ENCODE measurements around the gene IQGAP1.
A peak's percentile ranks its signal among the peaks of the same experiment; 100 is the strongest.

The IQGAP1 gene

DNA sequence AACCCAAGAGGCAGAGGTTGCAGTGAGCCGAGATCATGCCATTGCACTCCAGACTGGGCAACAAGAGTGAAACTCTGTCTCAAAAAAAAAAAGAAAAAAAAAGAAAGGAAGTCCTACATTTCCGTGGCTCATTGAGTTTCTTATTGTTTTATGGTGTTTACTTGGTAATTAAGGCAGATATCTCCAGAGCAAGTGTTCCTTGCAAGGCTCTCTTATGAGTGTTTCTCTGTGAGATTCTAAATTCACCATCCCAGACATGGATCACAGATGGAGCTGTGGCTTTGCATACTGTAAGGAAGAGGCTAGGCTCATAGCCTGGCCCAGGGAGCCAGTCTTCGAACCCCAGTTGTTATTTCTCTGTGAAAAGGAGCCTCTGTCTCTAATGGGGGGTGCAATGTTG, 53.0 kb downstream of the IQGAP1 start:
- DNase-seq (ENCODE audit: low read depth) = no peak

DNA sequence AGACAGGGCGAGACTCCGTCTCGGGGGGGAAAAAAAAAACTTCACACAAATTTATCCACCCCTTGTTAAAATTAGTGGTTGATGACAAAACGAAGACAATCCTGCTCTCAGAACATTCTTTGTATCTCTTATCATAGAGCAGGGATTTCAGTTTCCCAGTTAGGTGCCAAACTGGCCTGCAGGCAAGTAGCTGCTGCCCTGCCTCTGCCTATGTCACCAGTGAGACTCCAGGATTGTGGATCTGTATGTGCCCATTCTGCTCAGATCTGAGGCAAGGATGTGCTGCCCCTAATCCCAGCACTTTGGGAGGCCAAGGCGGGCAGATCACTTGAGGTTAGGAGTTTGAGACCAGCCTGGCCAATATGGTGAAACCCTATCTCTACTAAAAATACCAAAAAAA, 54.4 kb downstream of the IQGAP1 start:
- DNase-seq (ENCODE audit: low read depth) = no peak

DNA sequence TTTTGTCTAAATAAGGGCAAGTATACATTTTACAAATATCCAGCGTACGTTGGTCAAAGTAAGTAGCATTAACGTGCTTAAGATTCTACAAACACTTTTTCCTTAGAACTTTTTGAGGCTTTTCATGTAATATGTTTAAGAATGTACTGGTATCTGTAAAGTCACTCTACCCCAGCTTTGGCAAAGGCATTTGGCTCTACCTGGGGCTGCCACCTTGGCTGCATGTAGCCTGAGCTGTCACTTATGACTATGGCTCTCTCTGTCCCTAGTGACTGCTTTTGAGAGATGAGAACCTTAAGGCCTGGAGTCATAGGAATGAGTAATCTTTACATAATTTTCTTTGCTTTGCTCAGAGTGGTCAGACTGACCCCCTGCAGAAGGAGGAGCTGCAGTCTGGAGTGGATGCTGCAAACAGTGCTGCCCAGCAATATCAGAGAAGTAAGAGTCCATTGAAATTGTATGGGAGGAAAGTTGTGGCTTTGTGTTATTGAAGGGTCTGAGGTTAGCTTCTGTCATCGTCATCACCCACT, 61.2 kb downstream of the IQGAP1 start:
- no peak for DNase-seq (ENCODE audit: low read depth)

DNA sequence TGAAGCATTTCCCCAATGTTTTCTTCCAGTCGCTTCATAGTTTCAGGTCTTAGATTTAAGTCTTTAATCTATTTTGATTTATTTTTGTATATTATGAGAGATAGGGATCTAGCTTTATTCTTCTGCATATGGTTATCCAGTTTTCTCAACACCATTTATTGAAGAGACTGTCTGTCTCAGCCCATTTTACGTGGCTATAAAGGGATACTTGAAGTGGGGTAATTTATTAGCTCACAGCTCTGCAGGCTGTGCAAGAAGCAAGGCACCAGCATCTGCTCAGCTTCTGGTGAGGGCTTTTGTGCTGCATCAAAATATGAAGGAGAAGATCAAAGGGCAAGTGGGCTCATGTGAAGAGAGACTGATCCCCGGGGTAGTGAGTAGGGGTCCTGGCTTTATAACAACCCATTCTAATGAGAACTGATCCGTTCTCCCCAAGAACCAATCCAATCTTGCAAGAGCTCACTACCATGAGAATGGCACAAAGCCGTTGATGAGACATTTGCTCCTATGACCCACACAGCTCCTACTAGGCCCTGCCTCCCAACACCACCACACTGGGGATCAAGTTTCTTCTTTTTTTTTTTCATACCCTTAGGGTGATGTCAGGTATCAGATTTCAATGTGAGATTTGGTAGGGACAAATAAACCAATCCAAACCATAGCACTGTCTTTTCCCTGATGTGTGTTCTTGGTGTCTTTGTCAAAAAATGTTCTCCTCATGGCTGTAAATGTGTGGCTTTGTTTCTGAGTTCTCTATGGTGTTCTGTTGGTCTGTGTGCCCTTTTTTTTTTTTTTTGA, 63.2 kb downstream of the IQGAP1 start:
- DNase-seq (ENCODE audit: low read depth) = peak; percentile 83

DNA sequence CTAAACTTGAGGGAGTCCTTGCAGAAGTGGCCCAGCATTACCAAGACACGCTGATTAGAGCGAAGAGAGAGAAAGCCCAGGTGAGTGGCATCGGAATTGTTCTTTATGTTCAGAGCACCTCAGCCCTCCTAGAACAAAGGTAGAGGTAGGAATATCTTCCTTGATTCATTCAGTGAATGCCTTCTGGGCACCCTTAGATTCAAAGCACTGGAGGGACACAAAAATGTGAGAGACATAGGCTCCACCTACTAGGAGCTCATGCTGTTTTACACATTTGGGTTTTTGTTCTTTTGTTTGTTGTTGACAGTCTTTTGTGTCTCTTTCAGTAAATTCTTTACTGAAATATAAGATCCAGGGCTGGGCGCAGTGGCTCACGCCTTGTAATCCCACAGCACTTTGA, 68.2 kb downstream of the IQGAP1 start:
- no peak for DNase-seq (ENCODE audit: low read depth)

DNA sequence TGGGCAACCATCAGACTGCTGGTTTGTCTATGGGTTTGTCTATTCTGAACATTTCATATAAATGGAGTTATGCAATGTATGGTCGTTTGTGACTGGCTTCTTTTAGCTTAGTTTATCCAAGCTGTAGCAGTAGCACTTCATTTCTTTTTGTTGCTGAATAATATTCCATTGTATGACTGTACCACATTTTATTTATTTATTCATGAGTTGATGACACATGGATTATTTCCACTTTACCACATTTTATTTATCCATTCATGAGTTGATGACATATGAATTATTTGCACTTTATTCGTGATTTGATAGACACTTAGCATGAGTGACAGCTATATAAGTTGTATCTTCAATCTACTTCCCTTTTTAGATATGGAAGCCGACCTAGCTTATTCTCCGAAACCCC, 70.0 kb downstream of the IQGAP1 start:
- no peak for DNase-seq (ENCODE audit: low read depth)

DNA sequence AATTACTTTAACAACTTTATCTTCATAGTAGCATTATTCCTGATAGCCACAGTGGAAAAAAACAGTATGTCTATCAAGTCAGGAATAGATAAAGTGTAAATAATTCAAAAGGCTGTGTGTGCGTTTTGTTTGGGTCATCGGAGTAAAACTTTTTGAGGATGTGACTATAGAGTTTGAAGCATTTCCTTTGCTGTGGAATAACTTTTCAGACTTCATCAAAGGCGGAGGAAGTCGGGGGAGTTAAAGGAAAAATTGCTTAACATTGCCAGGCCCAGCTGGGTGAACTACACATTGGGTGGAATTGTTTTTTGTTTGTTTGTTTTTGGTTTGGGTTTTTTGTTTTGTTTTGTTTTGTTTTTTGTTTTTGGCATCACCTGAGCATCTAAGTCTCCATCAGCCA, 71.3 kb downstream of the IQGAP1 start:
- DNase-seq (ENCODE audit: low read depth) = no peak

DNA sequence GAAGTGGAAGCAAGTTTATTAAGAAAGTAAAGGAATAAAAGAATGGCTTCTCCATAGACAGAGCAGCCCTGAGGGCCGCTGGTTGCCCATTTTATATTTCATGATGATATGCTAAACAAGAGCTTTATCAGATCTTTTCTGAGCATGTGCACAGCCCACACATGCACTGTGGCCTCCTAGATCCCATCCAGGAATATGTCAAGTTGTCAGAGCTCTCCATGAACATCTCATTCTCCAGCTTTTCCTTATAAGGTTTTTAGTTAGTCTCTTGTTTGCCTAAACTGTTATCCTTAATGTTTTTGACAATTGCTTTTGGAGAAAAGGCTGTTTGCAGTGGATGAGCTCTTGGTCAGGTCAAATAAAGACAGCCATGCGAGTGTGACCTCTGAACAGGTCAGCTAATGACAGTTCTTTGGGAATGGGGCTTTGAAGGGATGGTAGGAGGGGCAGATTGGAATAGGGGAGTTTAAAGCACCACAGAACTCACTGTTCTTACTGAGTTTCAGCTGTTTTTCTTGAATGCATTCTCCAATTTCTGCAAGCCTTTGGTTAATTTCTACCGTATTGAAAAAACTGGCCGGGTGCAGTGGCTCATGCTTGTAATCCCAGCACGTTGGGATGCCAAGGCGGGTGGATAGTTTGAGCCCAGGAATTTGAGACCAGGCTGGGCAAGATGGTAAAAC, 72.2 kb downstream of the IQGAP1 start:
- no peak for DNase-seq (ENCODE audit: low read depth)

DNA sequence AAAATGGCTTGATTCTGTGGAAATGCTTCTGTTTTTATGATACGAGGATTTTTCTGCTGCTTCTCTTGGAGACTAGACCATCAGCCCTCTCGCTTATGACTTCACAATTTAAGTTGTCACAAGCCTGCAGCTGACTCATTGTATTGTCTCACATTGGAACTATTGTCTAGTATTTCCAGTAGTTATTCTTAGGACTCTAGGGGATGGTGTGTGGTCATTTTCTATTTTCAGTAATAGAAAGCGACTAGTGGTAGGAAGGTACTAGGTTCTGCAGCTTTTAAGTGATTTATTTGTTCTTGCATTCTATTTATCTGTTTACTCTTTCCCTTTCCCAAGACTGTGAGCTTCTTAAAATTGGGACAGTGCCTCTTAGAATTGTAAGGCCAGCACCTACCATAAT, 75.3 kb downstream of the IQGAP1 start:
- DNase-seq (ENCODE audit: low read depth) = no peak

DNA sequence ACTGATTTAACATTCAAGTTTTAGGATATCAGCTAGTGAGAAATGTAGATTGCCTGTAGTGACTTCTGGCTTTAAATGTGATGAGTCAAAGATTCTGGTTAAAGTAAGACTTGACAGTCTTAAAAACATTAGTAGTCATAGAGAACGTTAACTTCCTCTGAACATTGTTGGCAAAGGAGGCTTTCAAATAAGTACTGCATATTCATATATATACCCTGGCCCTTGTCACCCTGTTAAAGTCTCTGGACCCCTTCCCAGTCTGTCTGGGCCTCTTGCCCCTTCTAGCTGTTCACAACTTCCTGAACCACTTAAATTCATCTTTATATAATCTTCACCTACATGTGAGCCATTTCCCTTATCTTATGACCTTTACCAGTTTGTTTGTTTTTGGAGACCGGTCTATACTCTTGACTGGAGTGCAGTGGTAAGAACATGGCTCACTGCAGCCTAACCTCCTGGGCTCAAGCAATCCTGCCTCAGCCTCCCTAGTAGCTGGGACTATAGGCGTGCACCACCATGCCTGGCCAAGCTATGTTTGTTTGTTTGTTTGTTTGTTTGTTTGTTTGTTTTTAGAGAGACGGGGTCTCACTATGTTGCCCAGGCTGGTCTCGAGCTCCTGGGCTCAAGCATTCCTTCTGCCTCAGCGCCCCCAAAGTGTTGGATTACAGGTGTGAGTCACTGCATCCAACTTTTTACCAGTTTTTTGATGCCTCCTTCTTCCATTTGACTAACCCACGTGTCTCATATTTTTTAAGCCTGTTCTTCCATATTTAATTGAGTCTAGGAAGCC, 77.3 kb downstream of the IQGAP1 start:
- no peak for DNase-seq (ENCODE audit: low read depth)

DNA sequence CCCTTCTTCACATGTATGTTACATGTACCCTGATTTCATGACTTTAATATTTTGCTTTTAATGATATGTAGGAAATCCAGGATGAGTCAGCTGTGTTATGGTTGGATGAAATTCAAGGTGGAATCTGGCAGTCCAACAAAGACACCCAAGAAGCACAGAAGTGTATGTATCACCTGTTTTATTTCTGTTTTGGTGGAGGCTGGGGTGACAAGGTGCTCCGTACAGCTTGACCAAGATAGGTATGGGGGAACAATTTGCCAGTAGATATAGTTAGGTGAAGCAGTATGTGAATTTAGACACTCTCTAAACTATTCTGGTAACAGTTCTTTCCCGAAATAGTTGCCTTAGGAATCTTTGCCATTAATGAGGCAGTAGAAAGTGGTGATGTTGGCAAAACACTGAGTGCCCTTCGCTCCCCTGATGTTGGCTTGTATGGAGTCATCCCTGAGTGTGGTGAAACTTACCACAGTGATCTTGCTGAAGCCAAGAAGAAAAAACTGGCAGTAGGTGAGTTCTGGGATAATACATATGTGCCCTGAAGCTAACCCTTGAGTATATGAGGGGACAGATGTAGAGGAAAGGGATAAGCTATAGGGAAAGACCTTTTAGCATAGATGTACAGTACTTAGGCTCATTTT, 78.0 kb downstream of the IQGAP1 start:
- no peak for DNase-seq (ENCODE audit: low read depth)

DNA sequence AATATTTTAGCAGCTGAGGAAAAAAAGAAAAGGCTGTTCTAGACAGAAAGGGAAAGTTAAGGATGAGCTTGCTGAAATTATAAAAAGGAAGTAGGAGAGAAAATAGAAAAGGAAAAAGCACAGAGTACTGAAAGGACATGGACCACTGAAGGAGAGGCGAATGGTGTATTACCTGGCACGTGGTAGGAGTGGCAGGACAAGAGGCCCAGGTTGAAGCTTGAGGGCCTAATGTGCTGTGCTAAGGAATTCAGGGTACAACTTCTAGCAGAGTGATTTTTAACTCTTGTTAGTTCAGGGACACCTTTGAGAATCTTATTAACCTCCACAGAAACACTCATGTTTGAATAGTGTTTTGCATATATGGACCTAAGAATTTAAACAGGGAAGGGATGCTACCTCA, 81.7 kb downstream of the IQGAP1 start:
- no peak for DNase-seq (ENCODE audit: low read depth)

DNA sequence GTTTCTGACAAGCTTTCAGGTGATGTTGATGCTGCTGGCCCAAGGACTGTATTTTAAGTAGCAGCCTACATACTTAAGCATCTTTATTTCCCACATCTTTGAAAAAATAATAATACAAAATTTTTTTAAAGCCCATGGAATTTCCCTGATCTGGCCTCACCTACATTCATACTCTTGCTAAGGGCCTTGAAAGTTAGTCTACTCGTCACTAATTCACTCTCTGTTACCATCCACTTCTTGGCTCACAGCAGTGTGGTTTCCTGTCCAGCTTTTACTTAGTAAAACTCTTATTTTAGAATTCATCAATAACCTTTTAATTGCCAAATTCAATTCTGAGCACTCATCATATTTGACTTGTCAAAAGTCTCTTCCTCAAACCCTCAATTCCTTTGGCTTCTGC, 82.4 kb downstream of the IQGAP1 start:
- no peak for DNase-seq (ENCODE audit: low read depth)

DNA sequence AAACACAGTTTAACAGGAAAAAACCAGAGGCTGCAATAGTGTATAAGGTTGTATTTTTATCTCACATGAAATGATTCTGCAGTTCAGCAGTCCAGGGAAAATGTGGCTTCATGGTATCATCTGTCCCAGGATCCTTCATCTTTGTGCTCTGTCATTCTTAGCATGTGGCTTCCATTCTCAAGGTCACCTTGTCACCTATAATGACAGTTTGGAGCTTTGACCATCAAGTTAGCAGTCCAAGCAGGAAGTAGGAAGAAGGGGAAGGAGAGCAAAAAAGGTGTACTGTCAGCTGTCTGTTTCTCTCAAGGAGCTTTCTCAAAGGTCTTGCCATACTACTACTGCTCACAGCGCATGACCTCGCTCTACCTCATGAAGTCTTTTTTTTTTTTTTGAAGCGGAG, 83.1 kb downstream of the IQGAP1 start:
- no peak for DNase-seq (ENCODE audit: low read depth)

DNA sequence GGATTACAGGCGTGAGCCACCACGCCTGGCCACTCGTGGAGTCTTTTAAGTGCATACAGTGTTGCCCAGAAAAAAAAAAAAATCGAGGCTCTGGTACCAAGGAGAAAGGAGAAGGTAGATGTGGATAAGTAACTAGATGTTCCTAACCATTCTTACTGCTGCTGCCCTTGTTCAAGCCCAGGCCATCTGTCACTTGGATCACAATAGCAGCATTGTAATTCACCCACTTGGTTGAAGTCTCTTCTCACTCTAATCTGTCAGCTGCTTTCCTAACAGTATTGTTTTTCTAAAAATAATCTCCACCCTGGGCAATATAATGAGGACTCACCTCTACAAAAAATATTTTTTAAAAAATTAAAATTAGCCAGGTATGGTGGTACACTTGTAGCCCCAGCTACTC, 83.7 kb downstream of the IQGAP1 start:
- no peak for DNase-seq (ENCODE audit: low read depth)

DNA sequence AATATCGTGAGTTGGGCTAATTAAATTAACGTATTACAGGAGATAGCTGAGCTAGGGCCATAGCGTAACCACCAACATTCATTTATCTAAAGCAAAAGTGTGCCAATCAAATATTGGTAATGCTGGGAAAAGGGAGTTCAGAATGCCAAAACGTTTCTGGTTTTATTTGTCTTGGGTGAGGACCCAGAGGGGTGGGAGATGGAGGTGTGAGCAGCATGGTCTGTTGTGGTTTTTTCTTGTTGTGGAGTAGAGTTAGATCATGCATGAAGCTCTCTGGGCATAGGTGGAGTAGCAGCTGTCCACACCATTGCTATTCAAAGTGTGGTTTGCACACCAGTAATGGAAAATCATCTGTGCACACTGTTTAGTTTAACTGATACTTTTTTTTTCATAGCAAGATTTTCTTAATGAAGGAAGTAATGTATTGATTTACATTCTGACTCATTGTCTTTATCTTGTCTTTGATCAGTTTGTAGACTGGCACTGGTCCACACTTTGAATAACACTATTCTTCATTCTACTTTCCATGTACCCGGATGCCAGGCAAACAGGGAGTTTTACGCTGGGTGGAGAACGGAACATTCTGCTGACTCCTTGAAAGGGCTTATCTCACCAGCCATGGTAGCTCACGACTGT, 90.9 kb downstream of the IQGAP1 start:
- DNase-seq (ENCODE audit: low read depth) = no peak

DNA sequence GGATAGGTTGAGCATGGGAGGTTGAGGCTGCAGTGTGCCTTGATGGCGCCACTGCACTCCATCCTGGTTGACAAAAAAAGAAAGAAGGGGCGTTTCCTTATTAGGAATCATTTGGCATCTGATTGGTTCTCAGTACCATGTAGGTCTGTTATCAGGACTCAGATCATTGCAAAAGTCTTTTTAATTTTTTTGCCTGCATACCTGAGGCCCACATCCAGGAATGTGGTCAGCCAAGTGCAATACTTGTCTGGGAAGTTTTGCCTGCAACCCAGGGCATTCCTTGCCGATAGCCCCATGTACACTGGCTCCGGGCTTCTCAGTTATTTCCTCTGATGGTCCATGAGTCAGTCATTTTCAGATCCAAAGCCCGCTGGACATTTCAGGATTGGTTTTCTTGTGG, 91.6 kb downstream of the IQGAP1 start:
- peak; percentile 11 for DNase-seq (ENCODE audit: low read depth)

DNA sequence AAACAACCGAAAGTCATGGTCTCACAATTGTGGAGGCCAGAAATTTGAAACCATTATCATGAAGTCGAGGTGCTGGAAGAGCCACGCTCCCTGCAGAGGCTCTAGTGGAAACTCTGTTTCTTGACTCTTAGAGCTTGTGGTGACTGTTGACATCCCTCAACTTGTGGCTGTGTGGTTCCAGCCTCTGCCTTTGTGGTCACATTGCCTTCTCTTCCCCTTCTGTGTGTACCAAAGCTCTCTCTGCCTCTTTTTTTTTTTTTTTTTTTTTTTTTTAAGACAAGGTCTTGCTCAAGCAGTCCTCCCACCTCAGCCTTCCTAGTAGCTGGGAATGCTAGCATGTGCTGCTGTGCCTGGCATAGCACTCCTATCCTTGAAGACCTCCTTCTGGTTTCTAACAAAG, 93.0 kb downstream of the IQGAP1 start:
- DNase-seq (ENCODE audit: low read depth) = no peak

DNA sequence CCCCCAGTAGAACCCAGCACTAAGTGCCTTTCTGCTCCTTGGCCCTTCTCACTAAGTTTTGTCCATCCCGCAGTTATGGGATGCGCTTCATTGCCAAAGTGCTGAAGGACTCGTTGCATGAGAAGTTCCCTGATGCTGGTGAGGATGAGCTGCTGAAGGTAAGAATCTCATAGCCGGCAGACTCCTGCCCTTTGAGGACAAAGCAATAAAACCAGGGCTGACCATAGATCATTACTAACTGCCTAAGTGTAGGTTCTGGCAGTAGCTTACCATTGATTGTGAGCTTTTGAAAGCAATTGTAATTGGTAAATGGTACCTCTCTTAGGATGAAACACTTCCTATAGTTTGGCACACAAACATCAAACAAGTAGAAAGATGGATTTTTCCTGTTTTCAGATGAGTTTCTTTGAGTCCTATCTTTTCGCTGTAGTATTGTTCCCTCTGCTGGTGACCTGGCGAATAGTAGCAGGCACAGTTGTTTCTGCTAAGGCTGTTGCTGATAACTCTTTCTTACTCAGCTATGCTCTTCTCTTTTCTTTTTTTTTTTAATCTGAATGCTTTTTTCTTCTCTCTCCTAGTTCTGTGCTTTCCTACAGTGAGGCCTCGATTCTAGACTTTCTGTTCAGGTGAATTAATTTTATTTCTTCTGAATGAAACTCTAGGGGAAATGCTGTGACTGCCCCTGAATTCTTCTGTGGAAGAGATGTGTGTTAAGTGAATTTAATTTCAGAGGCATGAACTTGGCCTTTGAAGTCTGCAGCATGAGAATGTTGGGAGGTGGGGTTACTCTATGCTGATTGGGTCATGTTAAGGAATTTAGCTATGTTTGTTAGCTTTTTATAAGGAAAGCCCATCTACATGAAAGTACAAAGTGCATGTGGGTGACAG, 94.3 kb downstream of the IQGAP1 start:
- no peak for DNase-seq (ENCODE audit: low read depth)

DNA sequence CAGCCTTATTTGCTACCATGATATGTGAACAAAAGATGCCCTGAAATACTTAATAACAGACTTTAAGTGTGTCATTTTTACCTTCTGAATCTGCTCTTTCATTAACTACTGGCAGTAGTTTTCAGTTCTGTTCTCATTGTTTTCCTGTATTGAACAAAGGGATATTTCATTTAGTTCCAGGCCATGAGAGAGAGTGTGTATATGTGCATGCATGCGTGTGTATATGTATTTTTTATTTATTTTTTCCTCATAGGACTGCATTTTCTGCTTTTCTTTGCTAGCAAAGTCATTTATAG, 94.9 kb downstream of the IQGAP1 start:
- no peak for DNase-seq (ENCODE audit: low read depth)

DNA sequence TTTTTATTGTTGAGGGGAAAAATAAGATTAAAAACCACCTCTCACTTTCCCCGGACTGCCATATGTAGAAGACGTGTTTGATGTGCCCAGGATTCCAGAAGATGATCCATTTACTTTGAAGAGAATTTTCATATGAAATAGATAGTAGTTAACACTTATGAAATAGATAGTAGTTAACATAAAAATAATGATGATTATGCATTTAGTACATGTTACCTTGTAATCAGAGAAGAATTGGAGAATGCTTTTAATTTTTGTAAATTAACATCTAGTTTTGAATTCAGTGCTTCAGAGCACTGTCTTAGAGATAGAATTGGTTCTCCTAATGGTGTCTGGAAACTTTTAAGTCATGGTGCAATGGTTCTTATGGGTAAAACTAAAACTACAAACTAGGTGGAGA, 95.6 kb downstream of the IQGAP1 start:
- no peak for DNase-seq (ENCODE audit: low read depth)

Measured in HS-27A (cell line).